ENCODE results near the gene NEDD8.
"Not testable (repeated sequence)": the region's sequence is repeated elsewhere in the genome, so short reads cannot be mapped to it uniquely, and the experiment has no call there.

Gene NEDD8

DNA sequence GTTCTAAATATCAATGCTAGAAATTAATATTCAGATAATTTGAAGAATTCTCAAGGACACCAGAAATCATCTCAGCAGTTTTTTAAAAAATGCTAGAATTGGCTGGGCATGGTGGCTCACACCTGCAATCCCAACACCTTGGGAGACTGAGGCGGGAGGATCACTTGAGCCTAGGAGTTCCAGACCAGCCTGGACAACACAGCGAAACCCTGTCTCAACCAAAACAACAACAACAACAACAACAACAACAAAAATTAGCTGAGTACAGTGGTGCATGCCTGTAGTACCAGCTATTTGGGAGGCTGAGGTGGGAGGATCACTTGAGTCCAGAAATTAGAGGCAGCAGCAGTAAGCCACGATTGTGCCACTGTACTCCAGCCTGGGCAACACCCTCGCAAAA lies 13.1 kb downstream of the NEDD8 start:
- DNase-seq = no peak

GRCh38 chr14:24216876-24217275 lies 15.3 kb downstream of the NEDD8 start:
- DNase-seq = not testable (repeated sequence)

DNA sequence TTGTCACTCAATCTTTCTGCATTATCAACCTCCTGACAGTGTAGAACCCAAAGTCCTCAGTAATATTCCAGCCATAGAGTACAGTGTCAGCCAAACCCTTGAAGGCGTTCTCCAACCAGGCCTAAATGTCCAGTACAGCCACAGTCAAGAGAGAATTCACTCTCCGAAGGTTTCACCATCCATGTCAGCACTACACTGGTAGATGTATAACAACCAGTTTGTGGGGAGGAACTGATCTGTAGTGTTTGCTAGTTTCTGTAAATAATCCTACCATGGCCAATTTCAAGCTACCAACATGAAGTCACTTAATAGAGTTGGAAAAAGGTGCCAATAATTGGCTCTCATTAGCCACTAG lies 15.8 kb downstream of the NEDD8 start:
- no peak for DNase-seq

GRCh38 chr14:24215495-24216344 lies 16.4 kb downstream of the NEDD8 start, which contains the start of gene MDP1:
Gene MDP1, minus strand, starts transcription at chr14:24216066. Its CDS starts 111 bp downstream, at chr14:24215955.
- DNase-seq = peak; percentile 74

- no peak for DNase-seq
These were observed 18.1 kb downstream of the NEDD8 start for GRCh38 chr14:24213866-24214662.

DNA sequence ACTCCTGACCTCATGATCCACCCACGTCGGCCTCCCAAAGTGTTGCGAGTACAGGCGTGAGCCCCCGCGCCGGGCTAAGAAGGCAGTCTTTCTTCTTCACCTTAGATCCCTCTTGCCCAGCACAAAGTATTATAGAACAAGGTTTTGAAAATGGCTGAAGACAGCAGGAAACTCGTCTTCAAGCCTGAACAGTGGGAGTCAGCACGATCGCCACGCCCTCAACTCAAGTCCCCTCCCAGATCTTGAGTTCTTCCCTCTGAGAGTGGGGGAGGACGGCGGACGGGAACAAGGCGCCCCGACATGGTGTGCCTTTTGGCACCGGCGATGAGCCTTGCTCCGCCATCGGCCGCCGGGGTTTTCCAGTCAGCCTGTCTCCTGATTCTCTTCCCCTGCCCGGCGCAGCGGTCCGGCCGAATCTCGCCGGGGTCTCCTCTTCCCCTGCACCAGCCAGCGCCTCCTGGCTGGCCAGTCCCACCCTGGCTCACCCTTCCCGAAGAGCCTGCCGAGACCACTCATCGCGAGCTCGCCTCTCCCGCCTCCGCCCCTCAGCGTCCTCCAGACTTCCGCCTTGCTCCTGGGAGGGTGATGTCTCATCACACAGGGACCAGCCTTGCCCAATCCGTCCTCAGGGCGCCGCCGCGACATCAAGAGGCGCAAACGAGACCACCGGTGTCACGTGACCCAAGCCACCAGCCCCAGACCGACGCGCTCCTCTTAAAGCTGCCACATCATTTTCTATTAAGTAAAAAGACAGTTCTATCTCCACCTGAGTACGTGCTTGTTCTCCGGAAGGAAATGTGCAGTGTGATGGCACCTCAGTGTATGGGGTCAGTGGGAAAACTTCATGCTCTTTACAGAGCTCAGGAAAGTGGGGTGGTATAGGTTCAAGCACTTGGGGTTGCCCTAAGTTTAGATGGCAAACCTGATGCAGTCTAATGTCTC lies 19.0 kb downstream of the NEDD8 start, which contains the start of gene CHMP4A:
TSS of gene CHMP4A (minus strand) at position 565 of the 942 bp plus-strand sequence. CDS start at position 516, 49 bp downstream.
- DNase-seq = peak; percentile 91

- DNase-seq = no peak
These were observed 20.9 kb downstream of the NEDD8 start for GRCh38 chr14:24211311-24211710.

DNA sequence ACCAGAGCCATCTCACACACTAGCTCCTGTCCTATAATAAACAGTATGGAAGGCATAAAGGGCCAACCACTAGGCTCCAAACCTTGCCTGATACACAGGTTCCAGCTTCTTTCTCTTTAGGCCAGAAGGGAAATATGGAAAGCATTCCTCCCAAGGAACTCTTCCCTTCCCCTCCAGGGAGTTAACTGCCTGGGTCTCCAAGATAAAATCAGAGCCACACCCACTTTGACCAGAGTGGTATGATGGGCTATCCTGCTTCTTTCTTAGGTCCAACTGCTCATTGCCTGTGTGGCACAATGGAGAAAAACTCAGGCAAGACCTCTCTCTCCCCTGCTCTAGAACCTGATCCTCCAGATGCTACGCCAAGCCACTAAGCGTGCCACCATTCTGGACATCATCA lies 24.5 kb downstream of the NEDD8 start:
- no peak for DNase-seq

GRCh38 chr14:24207104-24207551 lies 25.0 kb downstream of the NEDD8 start:
- no peak for DNase-seq

GRCh38 chr14:24206260-24207103 lies 25.7 kb downstream of the NEDD8 start:
- no peak for DNase-seq

DNA sequence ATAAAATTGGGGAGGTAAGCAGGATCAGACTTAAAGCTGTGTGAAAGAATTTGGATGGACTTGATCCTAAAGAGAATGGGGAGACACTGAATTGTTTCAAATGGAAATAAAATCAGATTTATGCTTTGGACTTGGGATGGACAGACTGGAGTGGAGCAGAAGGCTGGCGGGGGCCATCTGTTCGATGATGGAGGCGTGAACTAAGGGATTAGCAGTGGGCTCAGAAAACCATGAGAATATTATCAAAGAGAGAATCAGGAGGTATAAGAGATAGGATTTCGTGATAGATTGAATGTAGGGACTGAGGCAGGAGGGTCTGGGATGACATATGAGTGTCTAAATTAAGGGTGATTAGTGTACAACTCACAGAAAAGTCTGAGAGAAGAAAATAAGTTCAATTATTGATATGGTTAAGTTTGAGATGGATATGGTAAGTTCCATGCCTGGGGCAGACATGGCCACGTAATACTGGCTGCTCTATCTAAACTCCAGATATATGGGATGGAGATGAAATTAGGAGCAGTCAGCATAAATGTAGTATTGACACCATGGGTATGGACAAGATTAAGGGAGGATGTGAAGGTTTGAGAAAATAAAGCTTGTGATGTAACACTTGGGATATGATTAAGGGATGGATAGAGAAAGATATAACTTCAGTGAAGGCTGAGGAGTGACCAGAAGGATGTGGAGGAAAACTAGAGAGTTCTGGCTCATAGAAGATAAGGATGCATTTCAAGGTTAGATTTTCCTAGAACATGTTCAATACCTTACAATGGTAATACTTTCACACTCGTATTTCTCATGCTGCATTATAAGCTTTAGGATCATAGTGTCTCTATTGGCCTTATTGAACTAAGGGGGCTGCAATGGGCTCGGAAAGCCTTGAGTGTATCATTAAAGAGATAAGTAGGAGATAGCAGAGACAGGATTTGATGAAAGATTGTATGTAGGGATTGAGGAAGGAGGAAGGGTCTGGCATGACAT lies 27.7 kb downstream of the NEDD8 start:
- no peak for DNase-seq

DNA sequence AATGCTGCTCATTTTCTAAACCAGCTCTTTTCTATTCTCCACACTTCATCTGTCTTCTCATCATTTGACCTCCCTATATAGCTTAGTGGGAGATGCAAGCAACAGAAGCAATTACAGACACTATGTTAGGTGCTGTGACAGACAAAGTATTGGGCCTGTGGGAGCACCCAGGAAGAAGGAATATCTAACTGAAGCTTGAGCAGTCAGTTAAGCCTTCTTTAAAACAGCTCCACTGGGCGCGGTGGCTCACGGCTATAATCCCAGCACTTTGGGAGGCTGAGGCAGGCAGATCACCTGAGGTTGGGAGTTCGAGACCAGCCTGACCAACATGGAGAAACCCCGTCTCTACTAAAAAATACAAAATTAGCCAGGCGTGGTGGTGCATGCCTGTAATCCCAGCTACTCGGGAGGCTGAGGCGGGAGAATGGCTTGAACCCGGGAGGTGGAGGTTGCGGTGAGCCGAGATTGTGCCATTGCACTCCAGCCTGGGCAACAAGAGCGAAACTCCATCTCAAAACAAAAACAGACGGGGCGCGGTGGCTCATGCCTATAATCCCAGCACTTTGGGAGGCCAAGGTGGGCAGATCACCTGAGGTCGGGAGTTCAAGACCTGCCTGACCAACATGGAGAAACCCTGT lies 28.8 kb downstream of the NEDD8 start:
- DNase-seq = not testable (repeated sequence)

- not testable (repeated sequence) for DNase-seq
These were observed 29.6 kb downstream of the NEDD8 start for GRCh38 chr14:24202538-24202937.

GRCh38 chr14:24198814-24199524 lies 33.2 kb downstream of the NEDD8 start:
- DNase-seq = no peak

DNA sequence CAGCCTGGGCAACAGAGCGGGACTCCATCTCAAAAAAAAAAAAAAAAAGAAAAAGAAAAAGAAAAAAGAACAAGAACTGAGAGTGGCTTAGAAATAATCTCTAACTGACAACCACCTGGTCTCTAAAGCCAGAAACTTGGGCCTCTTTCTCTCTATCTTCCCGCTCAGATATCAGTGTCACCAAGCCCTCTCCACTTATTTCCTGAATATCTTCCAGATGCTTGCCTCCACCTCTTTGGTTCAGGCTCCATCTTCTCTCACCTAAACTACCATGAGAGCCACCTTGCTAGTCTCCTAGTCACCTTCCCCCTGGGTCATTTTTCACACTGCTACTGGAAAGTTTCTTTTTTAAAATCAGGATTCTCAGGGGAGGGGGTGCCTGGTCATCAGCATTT lies 35.1 kb downstream of the NEDD8 start:
- no peak for DNase-seq

GRCh38 chr14:24196071-24197055 lies 35.8 kb downstream of the NEDD8 start:
- no peak for DNase-seq

DNA sequence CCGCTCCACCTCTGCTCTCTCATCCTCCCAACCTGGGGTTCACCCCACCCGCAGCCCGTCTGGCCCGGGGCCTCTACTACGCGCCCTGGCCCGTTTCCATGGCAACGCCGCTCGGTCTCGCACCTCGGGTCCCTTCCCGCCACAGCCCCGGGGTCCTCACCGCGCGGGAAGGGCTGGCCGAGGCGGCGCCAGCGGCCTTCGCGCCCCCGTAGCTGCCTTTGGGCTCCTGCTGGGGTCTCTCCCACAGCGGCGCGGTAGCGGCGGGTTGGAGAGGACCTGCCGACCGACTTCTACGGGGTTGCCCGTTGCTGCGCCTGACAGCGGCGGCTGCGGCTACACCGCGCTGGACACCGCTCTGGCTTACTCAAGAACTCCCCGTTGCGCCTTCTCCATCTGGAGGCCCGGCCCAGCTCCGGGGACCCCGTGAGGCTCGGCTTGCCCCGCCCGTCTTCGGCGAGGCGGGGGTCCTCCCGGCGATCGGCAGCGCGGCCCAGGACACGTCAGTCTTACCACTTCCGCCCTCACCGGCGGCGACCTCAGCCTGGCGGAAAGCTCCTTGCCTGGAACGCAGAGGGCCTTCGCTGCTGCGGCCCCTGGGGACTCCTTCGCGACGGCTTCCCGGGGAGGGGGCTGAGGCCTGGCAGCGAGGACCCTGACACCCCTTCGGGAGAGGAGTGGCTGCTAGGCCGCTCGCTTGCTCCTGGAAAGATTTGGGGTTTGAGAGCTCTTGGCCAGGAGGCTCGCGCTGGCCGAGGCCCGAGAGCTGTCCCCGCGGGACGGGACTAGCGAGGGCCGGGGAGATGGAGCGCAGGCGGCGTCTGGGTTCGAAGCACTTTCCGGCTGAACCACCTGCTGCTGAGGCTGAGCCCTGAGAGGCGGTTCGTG lies 36.7 kb downstream of the NEDD8 start, which contains the start of gene TM9SF1:
TSS of gene TM9SF1 (minus strand) at position 256 of the 885 bp plus-strand sequence. CDS start 422 bp downstream, outside the sequence.
- DNase-seq = peak; percentile 75
